ENCODE measurements around the gene SZT2.

SZT2 gene

GRCh38 chr1:43389326-43390313 lies at the start of gene SZT2, which contains the start of gene MED8:
Gene SZT2, plus strand, starts transcription at chr1:43389899. Its CDS starts 70 bp downstream, at chr1:43389969.
Gene MED8, minus strand, starts transcription at chr1:43389800. Its CDS starts 36 bp downstream, at chr1:43389764.
- DNase-seq, result peak; percentile 98

- no peak for DNase-seq
These were observed 49.1 kb upstream of the SZT2 start for GRCh38 chr1:43340559-43340958.

- no peak for DNase-seq
These were observed 45.3 kb upstream of the SZT2 start for GRCh38 chr1:43344267-43344850.

GRCh38 chr1:43345120-43345519 lies 44.6 kb upstream of the SZT2 start:
- DNase-seq, result no peak

- no peak for DNase-seq
These were observed 43.1 kb upstream of the SZT2 start for GRCh38 chr1:43346636-43347035.

GRCh38 chr1:43348343-43348808 lies 41.3 kb upstream of the SZT2 start:
- no peak for DNase-seq

- peak; percentile 93 for DNase-seq
These were observed 40.7 kb upstream of the SZT2 start for GRCh38 chr1:43348809-43349593.

- DNase-seq, result no peak
These were observed 39.9 kb upstream of the SZT2 start for GRCh38 chr1:43349594-43350306.

GRCh38 chr1:43350976-43351375 lies 38.7 kb upstream of the SZT2 start:
- DNase-seq, result no peak

- no peak for DNase-seq
These were observed 38.0 kb upstream of the SZT2 start for GRCh38 chr1:43351421-43352350.

GRCh38 chr1:43352351-43352705 lies 37.4 kb upstream of the SZT2 start:
- no peak for DNase-seq

GRCh38 chr1:43352881-43353280 lies 36.8 kb upstream of the SZT2 start:
- DNase-seq, result no peak

GRCh38 chr1:43354471-43354870 lies 35.2 kb upstream of the SZT2 start:
- no peak for DNase-seq

GRCh38 chr1:43354936-43355335 lies 34.8 kb upstream of the SZT2 start:
- DNase-seq, result no peak

GRCh38 chr1:43357251-43357650 lies 32.4 kb upstream of the SZT2 start:
- DNase-seq, result no peak

GRCh38 chr1:43358121-43358745 lies 31.5 kb upstream of the SZT2 start:
- no peak for DNase-seq

GRCh38 chr1:43358746-43359693 lies 30.7 kb upstream of the SZT2 start, which contains the start of gene CDC20:
Gene CDC20, plus strand, starts transcription at chr1:43358981. Its CDS starts 235 bp downstream, at chr1:43359216.
- peak; percentile 99 for DNase-seq

- DNase-seq, result no peak
These were observed 30.0 kb upstream of the SZT2 start for GRCh38 chr1:43359696-43360095.

- no peak for DNase-seq
These were observed 29.1 kb upstream of the SZT2 start for GRCh38 chr1:43360616-43361015.
